ENCODE data around the gene PIK3C2B. TPM values are rescaled to one million over a fixed set of nuclear protein-coding genes. Genes with fewer than 3 reads are reported as not detected.

The PIK3C2B gene
- total and polyA plus RNA-seq, 7 donors: 9.2 to 47.6 (median 17.1) TPM

DNA sequence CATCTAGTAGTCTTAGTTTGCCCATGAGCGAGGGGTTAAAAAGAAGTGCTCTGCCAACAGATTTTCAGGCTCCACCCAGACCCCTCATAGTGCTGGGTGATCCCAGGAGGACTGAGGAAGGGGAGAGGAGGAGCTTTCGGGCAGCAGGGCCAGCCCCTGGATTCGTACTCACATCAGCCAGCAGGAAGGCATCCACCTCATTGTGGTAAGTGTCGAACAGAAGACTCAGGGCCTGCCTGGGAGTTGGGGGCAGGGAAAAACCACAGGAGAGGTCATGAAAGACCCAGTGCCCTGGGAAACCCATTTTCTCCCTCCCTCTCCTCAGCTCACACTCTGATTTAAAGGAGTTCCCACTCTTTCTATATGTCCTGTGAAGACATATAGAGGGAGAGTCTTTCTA, 34.9 kb downstream of the PIK3C2B start:
- Histone ChIP-seq H3K27ac (no peak overlapping the region), H3K27me3 (no peaks in the 10 kb centered on the region), H3K4me3 (no peak overlapping the region), H3K9me3 (no peaks in the 10 kb centered on the region), H3K4me1 (peaks cover 0 to 10% (median 9%) of the 10 kb centered on the region in 4 donors), H3K36me3 (peaks cover 4 to 95% (median 35%) of the 10 kb centered on the region in 4 donors)
- intact Hi-C loops (cut with DNase I): no loop called here
- 70 to 95% methylated on average over 4 of the region's 4 CpGs for WGBS, 2 donors
- no peak for TF ChIP-seq EP300 (IDR thresholded peaks at IDR 0.05)
- TF ChIP-seq, protein P1, sequence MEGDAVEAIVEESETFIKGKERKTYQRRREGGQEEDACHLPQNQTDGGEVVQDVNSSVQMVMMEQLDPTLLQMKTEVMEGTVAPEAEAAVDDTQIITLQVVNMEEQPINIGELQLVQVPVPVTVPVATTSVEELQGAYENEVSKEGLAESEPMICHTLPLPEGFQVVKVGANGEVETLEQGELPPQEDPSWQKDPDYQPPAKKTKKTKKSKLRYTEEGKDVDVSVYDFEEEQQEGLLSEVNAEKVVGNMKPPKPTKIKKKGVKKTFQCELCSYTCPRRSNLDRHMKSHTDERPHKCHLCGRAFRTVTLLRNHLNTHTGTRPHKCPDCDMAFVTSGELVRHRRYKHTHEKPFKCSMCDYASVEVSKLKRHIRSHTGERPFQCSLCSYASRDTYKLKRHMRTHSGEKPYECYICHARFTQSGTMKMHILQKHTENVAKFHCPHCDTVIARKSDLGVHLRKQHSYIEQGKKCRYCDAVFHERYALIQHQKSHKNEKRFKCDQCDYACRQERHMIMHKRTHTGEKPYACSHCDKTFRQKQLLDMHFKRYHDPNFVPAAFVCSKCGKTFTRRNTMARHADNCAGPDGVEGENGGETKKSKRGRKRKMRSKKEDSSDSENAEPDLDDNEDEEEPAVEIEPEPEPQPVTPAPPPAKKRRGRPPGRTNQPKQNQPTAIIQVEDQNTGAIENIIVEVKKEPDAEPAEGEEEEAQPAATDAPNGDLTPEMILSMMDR (IDR thresholded peaks at IDR 0.05): no peak
- TF ChIP-seq POLR2A (IDR thresholded peaks at IDR 0.05): no peak
- TF ChIP-seq POLR2AphosphoS5 (IDR thresholded peaks at IDR 0.05): no peak
- DNase-seq: no peak

DNA sequence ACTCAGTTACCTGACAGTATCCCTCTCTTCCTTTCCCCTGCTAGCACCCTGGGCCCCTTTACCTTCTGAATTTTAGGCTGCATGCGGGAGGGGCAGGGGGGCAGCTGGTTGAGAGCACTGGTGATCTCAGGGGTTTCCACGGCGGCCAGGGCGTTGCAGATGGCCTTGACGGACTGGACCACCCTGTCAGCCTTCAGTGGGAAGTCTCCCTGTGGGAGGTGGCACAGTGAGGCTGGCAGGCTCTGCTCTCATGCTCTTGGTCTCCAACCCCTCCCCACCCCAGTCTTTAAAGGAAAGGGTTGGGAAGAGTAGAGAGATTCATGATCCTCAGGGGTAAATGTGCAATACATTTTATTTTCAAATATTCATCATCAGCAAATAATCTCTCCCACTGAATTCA, 36.9 kb downstream of the PIK3C2B start:
- no peak overlapping the region for H3K4me3 ChIP-seq
- peaks cover 9 to 96% (median 34%) of the 10 kb centered on the region in 4 donors for H3K36me3 ChIP-seq
- TF ChIP-seq POLR2AphosphoS5 (IDR thresholded peaks at IDR 0.05): no peak
- TF ChIP-seq, protein P1 (IDR thresholded peaks at IDR 0.05): no peak
- no peak for TF ChIP-seq EP300 (IDR thresholded peaks at IDR 0.05)
- no peak for TF ChIP-seq POLR2A (IDR thresholded peaks at IDR 0.05)
- 92 to 93% methylated on average over 5 of the region's 5 CpGs for WGBS, 2 donors
- H3K27ac ChIP-seq: peak overlapping the region in 1 of 4 donors; percentile 61
- intact Hi-C loops (cut with DNase I): no loop called here
- H3K27me3 ChIP-seq: no peaks in the 10 kb centered on the region
- H3K4me1 ChIP-seq: no peaks in the 10 kb centered on the region
- H3K9me3 ChIP-seq: no peaks in the 10 kb centered on the region
- DNase-seq: no peak

DNA sequence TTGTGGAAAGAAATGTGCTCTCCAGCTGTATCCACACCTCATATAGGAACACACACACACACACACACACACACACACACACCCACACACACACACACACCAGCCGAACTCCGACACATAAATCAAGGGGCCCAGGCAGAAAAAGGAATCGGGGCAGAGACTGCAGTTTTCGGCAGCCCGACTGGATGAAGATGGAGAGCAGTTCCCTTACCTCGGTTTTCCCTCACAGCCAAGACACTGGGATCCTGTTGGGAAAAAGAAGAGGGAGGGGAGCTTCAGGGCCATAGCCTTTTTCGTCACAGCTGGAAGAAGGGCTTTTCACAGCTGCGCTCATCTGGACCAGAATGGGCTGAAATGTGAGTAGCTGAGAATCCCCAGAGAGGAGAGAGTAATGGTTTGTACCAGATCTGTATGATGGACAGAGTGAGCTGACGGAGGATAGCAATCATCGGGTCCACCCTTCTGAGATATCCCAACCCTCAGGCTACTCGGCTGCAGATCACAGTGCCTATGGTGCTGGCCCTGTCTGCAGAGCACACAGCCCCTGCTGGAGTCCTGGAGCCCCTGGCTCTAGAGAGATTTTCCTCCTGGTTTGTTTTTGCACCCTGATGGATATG, 37.7 kb downstream of the PIK3C2B start:
- Histone ChIP-seq H3K36me3 (peaks cover 9 to 91% (median 34%) of the 10 kb centered on the region in 4 donors), H3K27ac (peak overlapping the region in 3 of 4 donors; percentile 1 to 61 (median 41)), H3K4me3 (no peak overlapping the region), H3K9me3 (no peaks in the 10 kb centered on the region), H3K27me3 (no peaks in the 10 kb centered on the region), H3K4me1 (peaks cover 0 to 2% (median under 1%) of the 10 kb centered on the region in 4 donors)
- DNase-seq: peak; percentile 88
- intact Hi-C loops (cut with DNase I): no loop called here
- WGBS, 2 donors: 73 to 79% methylated on average over 11 of the region's 11 CpGs
- TF ChIP-seq EP300 (IDR thresholded peaks at IDR 0.05): no peak
- peak in 1 of 4 donors; percentile 39 for TF ChIP-seq POLR2AphosphoS5 (IDR thresholded peaks at IDR 0.05)

DNA sequence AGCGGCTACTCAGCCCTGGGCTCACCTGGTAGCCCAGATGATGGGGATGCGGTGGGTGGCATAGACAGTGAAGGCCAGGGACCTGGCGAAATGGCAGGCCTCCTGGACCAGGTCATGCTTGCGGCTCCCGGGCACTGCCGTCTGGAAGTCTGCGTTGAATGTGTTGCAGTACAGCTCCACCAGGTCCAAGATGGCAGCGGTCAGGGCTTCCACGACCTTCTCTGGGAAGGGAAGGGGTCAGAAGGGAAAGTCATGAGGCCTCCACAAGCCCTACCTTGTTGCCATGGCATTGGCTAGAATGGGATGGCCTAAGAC, 38.8 kb downstream of the PIK3C2B start:
- Histone ChIP-seq H3K36me3 (peaks cover 9 to 91% (median 31%) of the 10 kb centered on the region in 4 donors), H3K27ac (no peak overlapping the region), H3K9me3 (no peaks in the 10 kb centered on the region), H3K4me3 (no peak overlapping the region), H3K4me1 (peaks cover 0 to 14% (median 9%) of the 10 kb centered on the region in 4 donors), H3K27me3 (no peaks in the 10 kb centered on the region)
- TF ChIP-seq POLR2A (IDR thresholded peaks at IDR 0.05) (no peak), EP300 (IDR thresholded peaks at IDR 0.05) (no peak), POLR2AphosphoS5 (IDR thresholded peaks at IDR 0.05) (no peak)
- TF ChIP-seq, protein P1 (IDR thresholded peaks at IDR 0.05): no peak
- DNase-seq: no peak
- intact Hi-C loops (cut with DNase I): no loop called here
- WGBS, 2 donors: 95 to 96% methylated on average over 9 of the region's 9 CpGs

DNA sequence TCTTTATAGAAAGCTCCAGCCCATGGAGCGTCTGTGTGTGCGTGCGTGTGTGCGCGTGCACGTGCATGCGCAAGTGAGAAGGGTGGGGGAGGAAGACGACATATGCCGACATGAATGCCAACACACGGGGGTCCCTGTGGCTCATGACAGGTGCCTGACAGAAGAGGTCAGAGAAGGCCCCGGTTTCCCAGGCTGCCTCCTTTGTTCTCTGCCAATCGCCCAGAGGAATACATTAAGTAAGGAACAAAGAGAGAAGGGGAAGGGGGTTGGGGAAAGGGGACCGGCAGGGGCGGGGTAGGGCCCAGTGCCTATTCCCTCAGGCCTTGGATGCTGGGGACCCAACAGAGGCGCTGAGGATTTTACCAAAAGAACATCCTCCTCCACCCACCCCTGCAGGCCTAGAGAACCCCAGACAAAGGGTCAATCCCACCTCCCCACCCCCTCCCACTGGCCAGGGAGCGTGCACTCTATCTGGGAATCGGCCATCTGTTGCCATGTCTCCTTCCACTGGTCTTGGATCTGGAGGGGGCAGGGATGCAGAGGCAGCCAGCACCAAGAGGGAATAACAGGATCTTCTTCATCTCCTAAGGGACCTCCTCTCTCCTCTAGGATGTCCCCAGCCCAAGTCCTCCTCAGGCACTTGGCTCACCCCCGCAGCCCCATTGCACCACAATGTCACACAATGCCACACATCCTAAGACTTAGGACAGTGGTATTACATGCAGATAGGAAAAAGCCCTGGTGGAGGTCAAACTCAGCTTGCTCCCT, 39.4 kb downstream of the PIK3C2B start:
- H3K9me3 ChIP-seq: no peaks in the 10 kb centered on the region
- H3K27me3 ChIP-seq: no peaks in the 10 kb centered on the region
- WGBS, 2 donors: 88% methylated on average over 18 of the region's 18 CpGs
- peaks cover 9 to 88% (median 31%) of the 10 kb centered on the region in 4 donors for H3K36me3 ChIP-seq
- DNase-seq: no peak
- H3K27ac ChIP-seq: no peak overlapping the region
- peaks cover 0 to 16% (median 10%) of the 10 kb centered on the region in 4 donors for H3K4me1 ChIP-seq
- intact Hi-C loops (cut with DNase I): no loop called here
- no peak for TF ChIP-seq EP300 (IDR thresholded peaks at IDR 0.05)
- no peak for TF ChIP-seq POLR2AphosphoS5 (IDR thresholded peaks at IDR 0.05)
- no peak for TF ChIP-seq POLR2A (IDR thresholded peaks at IDR 0.05)
- TF ChIP-seq, protein P1 (IDR thresholded peaks at IDR 0.05): no peak
- no peak overlapping the region for H3K4me3 ChIP-seq

Measured in sigmoid colon (tissue), 7 donors.